Measurements from ENCODE around the gene TTC3.
A peak's percentile ranks its signal among the peaks of the same experiment; 100 is the strongest.
"Not testable (repeated sequence)": the region's sequence is repeated elsewhere in the genome, so short reads cannot be mapped to it uniquely, and the experiment has no call there.

TTC3 gene

DNA sequence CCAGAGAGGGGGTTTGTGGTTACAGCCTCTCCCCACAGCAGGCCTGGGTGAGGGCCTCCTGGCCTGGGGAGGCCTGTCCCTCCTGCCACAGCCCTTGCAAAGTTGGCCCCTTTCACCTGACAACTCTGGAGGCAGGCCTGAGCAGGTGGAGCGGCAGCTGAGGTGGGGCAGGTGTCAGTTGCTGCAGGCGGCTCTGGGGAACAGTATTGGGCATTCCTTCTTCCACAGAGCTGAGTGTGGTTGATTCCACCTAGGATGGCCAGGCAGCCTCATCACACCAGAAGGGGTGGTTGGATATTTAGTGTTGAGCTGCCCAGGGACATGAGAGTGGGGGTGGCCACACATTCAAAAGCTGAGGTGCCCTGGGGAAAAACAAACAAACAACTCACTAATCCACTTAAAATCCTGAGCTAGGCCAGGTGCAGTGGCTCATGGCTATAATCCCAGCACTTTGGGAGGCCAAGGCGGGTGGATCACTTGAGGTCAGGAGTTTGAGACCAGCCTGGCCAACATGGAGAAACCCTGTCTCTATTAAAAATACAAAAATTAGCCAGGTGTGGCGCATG is 31.3 kb upstream of the TTC3 start:
- DNase-seq (ENCODE audit: insufficient read length, low spot score) (no peak), FAIRE-seq (no peak)

DNA sequence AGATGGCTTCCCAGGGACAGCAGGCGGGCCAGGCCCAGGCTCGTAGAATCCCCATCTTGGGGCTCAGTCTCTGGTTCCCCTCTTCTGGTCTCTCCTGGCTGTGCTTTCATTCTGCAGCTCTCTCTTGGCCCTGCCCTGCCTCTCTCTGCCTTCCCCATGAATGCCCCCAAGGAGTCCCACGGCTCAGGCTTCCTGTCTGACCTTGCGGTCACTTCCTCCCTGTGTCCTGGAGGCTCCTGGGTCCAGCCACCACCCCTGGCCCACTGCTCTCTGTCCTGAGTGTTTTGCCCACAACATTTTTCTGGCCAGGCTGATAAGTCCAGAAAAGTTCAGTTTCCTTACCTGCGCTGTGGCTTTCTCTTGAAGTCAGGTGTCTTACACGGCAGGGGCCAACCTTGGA is 29.2 kb upstream of the TTC3 start:
- no peak for FAIRE-seq
- TF ChIP-seq PAX5 (IDR thresholded peaks at IDR 0.05; ENCODE audit: insufficient read depth, low read length, severe bottlenecking), result no peak
- TF ChIP-seq TAF1 (IDR thresholded peaks at IDR 0.05; ENCODE audit: low read depth, low read length), result no peak
- TF ChIP-seq POU2F2 (IDR thresholded peaks at IDR 0.05; ENCODE audit: low read depth, low read length), result no peak
- no peak for TF ChIP-seq POLR2A (IDR thresholded peaks at IDR 0.05; ENCODE audit: low read depth, low read length)
- TF ChIP-seq SPI1 (IDR thresholded peaks at IDR 0.05; ENCODE audit: low read depth, low read length), result no peak
- no peak for TF ChIP-seq POLR2AphosphoS5 (IDR thresholded peaks at IDR 0.05; ENCODE audit: low read depth, low read length)
- DNase-seq (ENCODE audit: insufficient read length, low spot score), result no peak

More for the DNA sequence above, 31.3 kb upstream of the TTC3 start:
- no peak for TF ChIP-seq POLR2AphosphoS5 (IDR thresholded peaks at IDR 0.05; ENCODE audit: low read depth, low read length)
- TF ChIP-seq TAF1 (IDR thresholded peaks at IDR 0.05; ENCODE audit: low read depth, low read length), result no peak
- no peak for TF ChIP-seq PAX5 (IDR thresholded peaks at IDR 0.05; ENCODE audit: insufficient read depth, low read length, severe bottlenecking)
- no peak for TF ChIP-seq SPI1 (IDR thresholded peaks at IDR 0.05; ENCODE audit: low read depth, low read length)
- no peak for TF ChIP-seq POU2F2 (IDR thresholded peaks at IDR 0.05; ENCODE audit: low read depth, low read length)

DNA sequence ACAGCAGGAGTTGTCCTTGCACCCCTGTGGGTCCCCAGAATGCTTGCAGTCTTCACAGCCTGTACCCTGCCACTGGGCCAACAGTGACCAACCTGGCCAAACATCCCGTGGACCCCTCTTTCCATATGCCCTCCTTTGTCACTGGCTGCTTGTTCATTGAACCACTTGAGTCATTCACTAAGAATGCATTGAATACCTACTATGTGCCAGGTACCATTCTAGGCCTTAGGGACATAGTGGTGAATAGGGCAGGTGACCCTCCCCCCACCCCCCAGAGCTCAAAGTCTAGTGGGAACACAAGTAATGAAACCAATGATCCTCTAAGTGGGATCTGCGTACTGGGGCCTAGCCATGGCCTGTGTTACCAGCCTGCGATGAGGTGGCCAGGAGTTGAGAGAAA is 28.4 kb upstream of the TTC3 start:
- FAIRE-seq (no peak), DNase-seq (ENCODE audit: insufficient read length, low spot score) (no peak)
- no peak for TF ChIP-seq POLR2A (IDR thresholded peaks at IDR 0.05; ENCODE audit: low read depth, low read length)
- no peak for TF ChIP-seq POLR2AphosphoS5 (IDR thresholded peaks at IDR 0.05; ENCODE audit: low read depth, low read length)
- no peak for TF ChIP-seq TAF1 (IDR thresholded peaks at IDR 0.05; ENCODE audit: low read depth, low read length)
- TF ChIP-seq SPI1 (IDR thresholded peaks at IDR 0.05; ENCODE audit: low read depth, low read length), result no peak
- TF ChIP-seq PAX5 (IDR thresholded peaks at IDR 0.05; ENCODE audit: insufficient read depth, low read length, severe bottlenecking), result no peak
- no peak for TF ChIP-seq POU2F2 (IDR thresholded peaks at IDR 0.05; ENCODE audit: low read depth, low read length)

DNA sequence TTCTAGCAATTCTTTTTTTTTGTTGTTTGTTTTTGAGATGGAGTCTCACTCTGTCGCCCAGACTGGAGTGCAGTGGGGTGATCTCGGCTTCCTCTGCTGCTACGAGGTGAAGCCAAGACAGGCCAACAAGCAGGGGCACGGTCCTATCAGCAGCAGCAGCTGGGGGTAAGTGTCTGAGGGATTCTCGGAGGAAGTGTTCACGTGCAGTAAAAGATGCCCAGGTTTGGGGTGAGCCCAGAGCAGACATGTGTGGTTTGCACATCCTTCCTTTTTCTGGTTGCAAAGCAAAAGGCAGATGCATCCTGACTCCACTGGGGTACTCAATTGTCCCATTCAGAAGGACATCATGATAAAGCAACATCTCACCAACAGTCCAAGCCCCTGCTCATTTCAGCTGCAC is 27.9 kb upstream of the TTC3 start:
- FAIRE-seq (peak; percentile 71), DNase-seq (ENCODE audit: insufficient read length, low spot score) (peak; percentile 35)
- TF ChIP-seq SPI1 (IDR thresholded peaks at IDR 0.05; ENCODE audit: low read depth, low read length) (no peak), PAX5 (IDR thresholded peaks at IDR 0.05; ENCODE audit: insufficient read depth, low read length, severe bottlenecking) (no peak), POLR2AphosphoS5 (IDR thresholded peaks at IDR 0.05; ENCODE audit: low read depth, low read length) (no peak), TAF1 (IDR thresholded peaks at IDR 0.05; ENCODE audit: low read depth, low read length) (no peak), POLR2A (IDR thresholded peaks at IDR 0.05; ENCODE audit: low read depth, low read length) (no peak), POU2F2 (IDR thresholded peaks at IDR 0.05; ENCODE audit: low read depth, low read length) (no peak)

DNA sequence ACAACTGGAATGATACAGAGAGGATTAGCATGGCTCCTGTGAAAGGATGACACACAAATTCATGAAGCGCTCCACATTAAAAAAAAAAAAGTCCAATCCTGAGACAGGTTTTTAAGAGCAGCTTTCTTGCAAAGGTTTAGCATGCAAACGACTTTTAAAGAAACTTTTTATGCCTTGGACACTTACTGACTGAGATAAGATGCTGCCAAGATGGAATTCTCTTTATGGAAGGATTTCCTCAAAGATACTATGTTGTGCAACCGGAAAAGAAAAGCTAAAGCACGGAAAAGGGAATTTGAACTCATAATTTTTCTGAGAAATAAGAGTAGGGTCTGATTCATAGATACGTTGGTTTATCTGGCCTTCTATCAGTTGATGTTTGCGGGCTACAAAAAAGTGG is 27.5 kb upstream of the TTC3 start:
- DNase-seq (ENCODE audit: insufficient read length, low spot score) (no peak), FAIRE-seq (no peak)
- TF ChIP-seq SPI1 (IDR thresholded peaks at IDR 0.05; ENCODE audit: low read depth, low read length) (no peak), PAX5 (IDR thresholded peaks at IDR 0.05; ENCODE audit: insufficient read depth, low read length, severe bottlenecking) (no peak), TAF1 (IDR thresholded peaks at IDR 0.05; ENCODE audit: low read depth, low read length) (no peak), POLR2AphosphoS5 (IDR thresholded peaks at IDR 0.05; ENCODE audit: low read depth, low read length) (no peak), POLR2A (IDR thresholded peaks at IDR 0.05; ENCODE audit: low read depth, low read length) (no peak), POU2F2 (IDR thresholded peaks at IDR 0.05; ENCODE audit: low read depth, low read length) (no peak)

DNA sequence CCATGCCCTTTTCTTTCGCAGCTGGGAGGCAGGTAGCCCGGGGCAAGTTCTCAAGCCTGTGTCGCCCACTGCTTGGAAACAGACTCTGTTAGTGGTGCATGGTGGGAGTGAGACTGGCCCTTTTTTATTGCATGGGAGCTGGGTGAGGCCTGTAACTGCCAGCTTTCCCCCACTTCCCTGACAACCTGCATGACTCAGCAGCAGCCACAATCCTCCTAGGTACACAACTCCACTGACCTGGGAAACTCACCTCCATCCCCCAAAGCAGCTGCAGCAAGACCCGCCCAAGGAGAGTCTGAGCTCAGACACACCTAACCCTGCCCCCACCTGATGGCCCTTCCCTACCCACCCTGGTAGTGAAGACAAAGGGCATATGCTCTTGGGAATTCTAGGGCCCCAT is 26.0 kb upstream of the TTC3 start:
- TF ChIP-seq POU2F2 (IDR thresholded peaks at IDR 0.05; ENCODE audit: low read depth, low read length) (no peak), PAX5 (IDR thresholded peaks at IDR 0.05; ENCODE audit: insufficient read depth, low read length, severe bottlenecking) (no peak), POLR2AphosphoS5 (IDR thresholded peaks at IDR 0.05; ENCODE audit: low read depth, low read length) (no peak), SPI1 (IDR thresholded peaks at IDR 0.05; ENCODE audit: low read depth, low read length) (no peak), POLR2A (IDR thresholded peaks at IDR 0.05; ENCODE audit: low read depth, low read length) (no peak), TAF1 (IDR thresholded peaks at IDR 0.05; ENCODE audit: low read depth, low read length) (no peak)
- no peak for FAIRE-seq
- no peak for DNase-seq (ENCODE audit: insufficient read length, low spot score)

DNA sequence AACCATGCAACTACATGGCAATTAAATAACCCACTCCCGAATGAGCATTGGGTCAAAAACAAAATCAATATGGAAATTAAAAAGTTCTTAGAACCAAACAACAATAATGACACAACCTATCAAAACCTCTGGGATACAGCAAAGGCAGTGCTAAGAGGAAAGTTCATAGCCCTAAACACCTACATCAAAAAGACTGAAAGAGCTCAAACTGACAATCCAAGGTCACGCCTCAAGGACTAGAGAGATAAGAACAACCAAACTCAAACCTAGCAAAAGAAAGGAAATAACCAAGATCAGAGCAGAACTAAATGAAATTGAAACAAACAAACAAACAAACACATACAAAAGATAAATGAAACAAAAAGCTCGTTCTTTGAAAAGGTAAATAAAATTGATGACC is 23.3 kb upstream of the TTC3 start:
- not testable (repeated sequence) for FAIRE-seq; DNase-seq (ENCODE audit: insufficient read length, low spot score)

DNA sequence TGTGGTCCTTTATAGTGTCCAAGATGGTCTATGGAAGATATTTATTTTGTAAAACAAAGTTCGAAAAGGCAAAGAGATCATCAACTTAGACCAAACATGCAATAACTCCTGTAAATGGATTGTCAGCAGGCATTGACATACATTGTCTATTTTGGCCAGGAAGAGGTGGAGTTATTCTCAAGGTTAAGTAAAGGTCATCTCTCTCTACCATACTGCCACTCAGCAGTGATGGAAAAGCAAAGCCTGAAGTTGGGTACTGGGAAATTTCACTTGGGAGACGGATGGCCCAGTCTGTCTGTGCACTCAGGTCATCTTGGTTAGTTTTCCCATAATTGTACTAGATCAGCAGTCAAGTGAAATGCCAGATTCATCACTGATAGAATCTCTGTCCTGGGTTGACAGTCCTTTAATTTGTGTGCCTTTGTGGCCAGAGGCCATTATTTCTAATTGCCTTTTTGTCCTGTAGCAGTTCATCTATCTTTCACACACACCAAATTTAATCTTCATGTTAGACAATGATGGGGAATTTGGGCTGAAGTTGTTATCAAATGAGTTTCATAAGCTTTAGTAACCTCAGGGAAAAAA is 17.7 kb upstream of the TTC3 start:
- FAIRE-seq (no peak), DNase-seq (ENCODE audit: insufficient read length, low spot score) (no peak)
- TF ChIP-seq POLR2A (IDR thresholded peaks at IDR 0.05; ENCODE audit: low read depth, low read length) (no peak), POLR2AphosphoS5 (IDR thresholded peaks at IDR 0.05; ENCODE audit: low read depth, low read length) (no peak), PAX5 (IDR thresholded peaks at IDR 0.05; ENCODE audit: insufficient read depth, low read length, severe bottlenecking) (no peak), POU2F2 (IDR thresholded peaks at IDR 0.05; ENCODE audit: low read depth, low read length) (no peak), SPI1 (IDR thresholded peaks at IDR 0.05; ENCODE audit: low read depth, low read length) (no peak), TAF1 (IDR thresholded peaks at IDR 0.05; ENCODE audit: low read depth, low read length) (no peak)

DNA sequence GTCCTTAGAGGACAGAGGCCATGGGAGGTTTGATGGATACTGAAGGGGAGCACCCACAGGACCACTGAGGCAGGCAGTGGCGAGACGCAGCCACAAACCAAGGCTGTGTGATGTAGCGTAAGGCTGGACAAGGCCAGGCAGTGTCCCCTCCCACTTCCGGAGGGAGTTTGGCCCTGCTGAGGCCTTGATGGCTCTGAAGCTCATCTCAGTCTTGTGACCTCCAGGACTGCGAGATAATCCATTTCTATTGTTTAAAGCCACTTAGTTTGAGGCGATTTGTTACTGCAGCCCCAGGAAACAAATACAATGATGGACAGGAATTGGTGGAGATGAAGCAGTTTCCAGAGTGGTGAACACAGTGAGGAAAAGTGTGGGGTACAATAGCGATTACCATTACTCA is 15.4 kb upstream of the TTC3 start:
- TF ChIP-seq POU2F2 (IDR thresholded peaks at IDR 0.05; ENCODE audit: low read depth, low read length), result no peak
- TF ChIP-seq PAX5 (IDR thresholded peaks at IDR 0.05; ENCODE audit: insufficient read depth, low read length, severe bottlenecking), result no peak
- no peak for TF ChIP-seq TAF1 (IDR thresholded peaks at IDR 0.05; ENCODE audit: low read depth, low read length)
- no peak for TF ChIP-seq SPI1 (IDR thresholded peaks at IDR 0.05; ENCODE audit: low read depth, low read length)
- no peak for TF ChIP-seq POLR2AphosphoS5 (IDR thresholded peaks at IDR 0.05; ENCODE audit: low read depth, low read length)
- TF ChIP-seq POLR2A (IDR thresholded peaks at IDR 0.05; ENCODE audit: low read depth, low read length), result no peak
- DNase-seq (ENCODE audit: insufficient read length, low spot score) (no peak), FAIRE-seq (no peak)

DNA sequence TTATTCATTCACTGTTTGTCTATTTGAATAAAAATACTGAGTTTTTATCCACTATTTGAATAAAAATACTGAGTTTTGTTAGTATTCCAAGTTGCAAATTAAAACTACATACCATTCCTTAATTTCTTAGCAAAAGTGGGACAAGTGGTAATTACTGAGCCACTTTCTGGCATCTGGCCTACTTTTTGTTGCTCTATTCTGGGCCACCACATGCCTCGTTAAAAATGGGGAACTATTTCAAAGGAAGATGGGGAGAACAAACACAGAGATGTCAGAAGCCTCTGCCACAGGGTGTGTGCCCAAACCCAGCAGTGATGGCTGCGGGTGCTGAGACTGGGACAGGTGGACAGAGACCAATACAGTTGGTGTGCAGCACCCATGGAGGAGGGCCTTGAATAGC is 14.8 kb upstream of the TTC3 start:
- FAIRE-seq (no peak), DNase-seq (ENCODE audit: insufficient read length, low spot score) (no peak)
- no peak for TF ChIP-seq POU2F2 (IDR thresholded peaks at IDR 0.05; ENCODE audit: low read depth, low read length)
- TF ChIP-seq SPI1 (IDR thresholded peaks at IDR 0.05; ENCODE audit: low read depth, low read length), result no peak
- TF ChIP-seq POLR2A (IDR thresholded peaks at IDR 0.05; ENCODE audit: low read depth, low read length), result no peak
- no peak for TF ChIP-seq PAX5 (IDR thresholded peaks at IDR 0.05; ENCODE audit: insufficient read depth, low read length, severe bottlenecking)
- TF ChIP-seq TAF1 (IDR thresholded peaks at IDR 0.05; ENCODE audit: low read depth, low read length), result no peak
- no peak for TF ChIP-seq POLR2AphosphoS5 (IDR thresholded peaks at IDR 0.05; ENCODE audit: low read depth, low read length)

Data from GM12891 (cell line).